ENCODE results near the gene GFER. TPM values are rescaled to one million over a fixed set of nuclear protein-coding genes. Genes with fewer than 3 reads are reported as not detected.
A peak's percentile ranks its signal among the peaks of the same experiment; 100 is the strongest.
"Not testable (repeated sequence)": the region's sequence is repeated elsewhere in the genome, so short reads cannot be mapped to it uniquely, and the experiment has no call there.

The GFER gene
- polyA plus RNA-seq, 1 donor = 20.2 TPM

GRCh38 chr16:1957434-1958142 is 26.4 kb upstream of the GFER start:
- not testable (repeated sequence) for DNase-seq

DNA sequence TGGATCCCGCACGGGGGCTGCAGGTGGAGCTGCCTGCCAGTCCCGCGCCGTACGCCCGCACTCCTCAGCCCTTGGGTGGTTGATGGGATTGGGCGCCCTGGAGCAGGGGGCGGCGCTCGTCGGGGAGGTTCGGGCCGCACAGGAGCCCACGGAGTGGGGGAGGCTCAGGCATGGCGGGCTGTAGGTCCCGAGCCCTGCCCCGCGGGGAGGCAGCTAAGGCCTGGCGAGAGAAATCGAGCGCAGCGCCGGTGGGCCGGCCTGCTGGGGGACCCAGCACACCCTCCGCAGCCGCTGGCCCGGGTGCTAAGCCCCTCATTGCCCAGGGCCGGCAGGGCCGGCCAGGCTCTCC is 25.9 kb upstream of the GFER start:
- not testable (repeated sequence) for DNase-seq

GRCh38 chr16:1958715-1959268 is 25.2 kb upstream of the GFER start:
- no peak for DNase-seq

GRCh38 chr16:1959269-1960039 is 24.5 kb upstream of the GFER start, which contains the start of gene NDUFB10:
TSS of gene NDUFB10 (plus strand) at chr16:1959538. CDS start at chr16:1959625, 87 bp downstream.
- peak; percentile 94 for DNase-seq

DNA sequence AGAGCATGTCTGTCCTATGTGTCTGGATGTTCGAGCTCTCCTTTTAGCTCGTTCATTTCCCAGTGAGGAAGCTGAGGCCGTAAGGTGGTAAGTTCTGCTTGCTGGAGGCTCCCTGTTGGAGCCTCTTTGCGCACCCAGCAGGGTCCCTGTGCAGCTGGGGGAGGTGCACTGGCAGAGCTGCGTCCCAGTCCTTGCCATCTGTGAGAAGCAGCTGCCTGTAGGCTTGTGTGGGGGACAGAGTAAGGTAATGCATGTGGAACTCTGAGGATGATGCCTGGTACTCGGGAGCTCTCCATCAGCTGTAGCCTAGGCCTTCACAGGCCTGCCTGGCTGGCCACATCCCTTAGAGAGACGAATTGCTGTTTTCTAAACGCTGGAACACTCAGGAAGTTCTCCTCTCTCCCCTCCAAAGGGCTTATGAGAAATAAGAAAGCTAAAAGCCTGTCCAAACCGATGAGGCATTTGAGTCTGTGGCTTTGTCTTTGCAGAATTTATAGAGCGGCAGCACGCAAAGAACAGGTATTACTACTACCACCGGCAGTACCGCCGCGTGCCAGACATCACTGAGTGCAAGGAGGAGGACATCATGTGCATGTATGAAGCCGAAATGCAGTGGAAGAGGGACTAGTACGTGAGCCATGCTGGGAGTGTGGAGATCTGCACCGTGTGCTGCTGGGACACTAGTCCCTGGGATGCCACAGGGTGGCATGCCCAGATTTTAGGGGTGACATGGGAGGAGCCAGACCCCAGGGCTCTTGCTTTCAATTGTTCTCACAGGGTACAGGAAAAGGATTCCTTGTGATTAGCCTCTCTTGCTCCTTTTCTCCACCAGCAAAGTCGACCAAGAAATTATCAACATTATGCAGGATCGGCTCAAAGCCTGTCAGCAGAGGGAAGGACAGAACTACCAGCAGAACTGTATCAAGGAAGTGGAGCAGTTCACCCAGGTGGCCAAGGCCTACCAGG is 23.0 kb upstream of the GFER start:
- DNase-seq = no peak

DNA sequence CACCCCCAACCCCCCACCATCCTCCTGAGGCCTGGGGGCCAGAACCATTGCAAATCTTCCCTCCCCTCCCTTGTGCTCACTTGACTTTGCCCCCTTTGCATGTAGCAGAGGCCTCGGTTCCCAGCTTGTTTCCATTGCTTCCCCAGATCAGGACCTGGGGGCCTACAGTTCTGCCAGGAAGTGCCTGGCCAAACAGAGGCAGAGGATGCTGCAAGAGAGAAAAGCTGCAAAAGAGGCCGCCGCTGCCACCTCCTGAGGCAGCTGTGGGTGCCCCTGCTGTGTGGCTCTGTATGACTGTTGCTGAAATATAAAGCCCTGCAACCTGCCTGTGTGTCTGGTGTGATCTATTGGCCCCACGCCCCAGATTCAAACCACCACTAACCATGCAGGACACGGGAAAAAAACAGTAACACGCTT is 22.3 kb upstream of the GFER start:
- DNase-seq = no peak

GRCh38 chr16:1962161-1963153 is 21.5 kb upstream of the GFER start:
- DNase-seq = not testable (repeated sequence)

DNA sequence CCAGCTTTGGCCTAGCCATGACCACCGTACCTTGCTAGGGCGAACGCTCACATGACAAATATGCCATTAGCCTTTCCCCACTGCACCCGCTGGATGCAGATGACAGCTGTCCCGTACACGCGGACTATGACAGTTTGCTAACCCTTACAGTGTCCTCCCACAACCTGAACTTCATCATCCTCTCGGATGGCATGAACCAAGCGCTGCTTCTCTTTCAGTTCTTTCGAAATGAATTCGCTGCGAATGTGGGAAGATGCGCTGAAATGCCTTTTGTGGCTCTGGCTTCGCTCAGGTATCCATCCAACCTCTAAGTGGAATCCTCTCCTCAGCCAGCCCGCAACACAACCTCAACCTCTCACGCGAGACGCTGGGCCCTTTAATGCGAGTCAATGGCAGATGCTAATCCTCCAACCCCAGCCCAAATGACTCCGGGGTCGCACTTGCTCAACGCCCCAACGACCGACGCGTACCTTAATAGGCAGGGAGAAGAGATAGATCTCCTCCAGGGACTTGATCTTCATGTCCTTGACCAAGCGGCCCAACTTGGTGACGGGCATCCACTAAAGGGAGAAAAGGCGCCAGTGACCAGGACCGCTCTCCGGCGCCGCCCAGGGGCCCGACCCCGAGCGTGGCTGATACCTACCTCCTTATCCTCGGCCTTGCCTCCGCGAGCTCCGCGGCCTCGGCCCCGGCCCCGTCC is 20.0 kb upstream of the GFER start:
- peak; percentile 50 for DNase-seq

DNA sequence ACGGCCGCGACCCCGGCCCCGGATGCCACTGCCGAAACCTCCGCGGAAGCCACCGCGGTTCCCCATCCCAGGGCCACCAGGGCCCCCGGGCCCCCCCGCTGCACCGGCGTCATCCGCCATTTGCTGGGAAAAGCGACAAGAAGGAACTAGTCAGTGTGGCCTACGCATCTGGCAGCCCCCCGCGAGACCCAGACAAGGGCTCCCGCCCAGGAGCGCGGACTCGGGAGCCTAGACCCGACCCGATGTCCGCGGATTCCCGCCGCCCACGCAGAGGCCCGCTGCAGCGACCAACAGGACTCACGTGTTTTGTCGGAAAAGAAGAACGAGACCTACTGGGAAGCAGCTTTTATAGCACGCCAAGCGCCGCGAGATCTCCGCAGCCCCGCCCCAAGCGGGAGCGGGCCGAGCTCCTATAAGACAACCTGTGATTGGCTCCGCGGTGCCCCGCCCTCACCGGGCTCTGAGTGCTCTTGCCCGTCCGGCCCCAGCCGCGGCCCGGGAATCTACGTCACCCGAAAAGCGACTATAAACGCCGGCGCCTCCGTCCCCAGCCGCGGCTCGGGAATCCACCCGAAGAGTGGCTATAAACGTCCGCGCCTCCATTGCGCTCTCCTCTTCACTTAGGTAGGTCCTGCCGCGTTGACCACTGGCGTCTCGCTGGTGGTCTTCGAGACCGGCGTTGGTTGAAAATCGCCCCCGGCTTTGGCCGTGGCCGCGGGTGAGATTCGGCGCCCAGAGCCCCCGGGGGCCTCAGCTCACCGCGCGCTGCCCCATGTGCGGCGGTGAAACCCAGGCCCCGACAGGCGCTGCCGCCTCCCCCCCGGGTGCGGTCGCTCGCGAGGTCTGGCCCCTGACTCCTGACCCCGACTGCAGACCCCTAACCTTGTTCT is 19.2 kb upstream of the GFER start, which contains the start of gene RPS2:
Gene RPS2, minus strand, starts transcription at position 321 of the 890 bp plus-strand sequence. Its CDS starts 201 bp downstream, at position 120.
- peak; percentile 99 for DNase-seq

- no peak for DNase-seq
Observed at GRCh38 chr16:1965396-1966001, 18.5 kb upstream of the GFER start.

DNA sequence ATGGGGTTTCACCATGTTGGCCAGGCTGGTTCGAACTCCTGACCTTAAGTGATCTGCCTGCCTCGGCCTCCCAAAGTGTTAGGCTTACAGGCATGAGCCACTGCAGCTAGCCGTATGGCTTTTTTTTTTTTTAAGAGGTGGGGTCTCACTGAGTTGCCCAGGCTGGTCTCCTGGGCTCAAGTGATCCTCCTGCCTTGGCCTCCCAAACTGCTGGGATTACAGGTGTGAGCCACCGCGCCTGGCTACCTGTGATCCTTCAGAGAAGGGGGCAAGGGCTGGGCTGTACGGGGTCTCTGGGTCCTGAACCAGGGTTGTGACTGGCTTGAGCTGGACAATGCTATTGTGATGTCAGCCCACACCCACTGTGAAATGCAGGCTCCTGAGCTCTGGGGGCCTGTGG is 17.5 kb upstream of the GFER start, which contains the start of gene RNF151:
Gene RNF151, plus strand, starts transcription at position 397 of the 400 bp plus-strand sequence. CDS start 26 bp downstream, outside the sequence.
- DNase-seq = no peak

DNA sequence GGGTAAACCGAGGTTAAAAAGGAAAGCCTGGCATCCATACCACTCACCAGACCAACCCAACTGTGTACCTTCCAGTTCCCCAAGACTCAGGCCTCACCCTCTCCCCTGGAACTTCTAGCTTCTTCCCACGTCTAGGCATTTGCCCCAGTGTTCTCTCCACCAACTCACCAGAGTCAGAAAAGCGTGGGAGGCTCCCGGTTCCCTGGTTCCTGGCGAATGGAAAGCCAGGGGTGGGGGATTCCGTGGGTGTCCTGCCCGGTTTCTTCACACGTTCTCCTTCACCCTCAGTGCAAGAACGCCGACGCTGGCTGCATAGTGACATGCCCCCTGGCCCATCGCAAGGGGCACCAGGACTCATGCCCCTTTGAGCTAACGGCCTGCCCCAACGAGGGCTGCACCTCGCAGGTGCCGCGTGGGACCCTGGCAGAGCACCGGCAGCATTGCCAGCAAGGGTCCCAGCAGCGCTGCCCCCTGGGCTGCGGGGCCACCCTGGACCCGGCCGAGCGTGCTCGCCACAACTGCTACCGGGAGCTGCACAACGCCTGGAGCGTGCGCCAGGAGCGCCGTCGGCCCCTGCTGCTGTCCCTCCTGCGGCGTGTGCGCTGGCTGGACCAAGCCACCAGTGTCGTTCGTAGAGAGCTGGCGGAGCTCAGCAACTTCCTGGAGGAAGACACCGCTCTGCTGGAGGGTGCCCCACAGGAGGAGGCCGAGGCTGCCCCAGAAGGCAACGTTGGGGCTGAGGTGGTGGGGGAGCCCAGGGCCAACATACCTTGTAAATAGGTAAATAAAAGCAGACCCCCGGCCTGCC is 15.6 kb upstream of the GFER start:
- DNase-seq = no peak

DNA sequence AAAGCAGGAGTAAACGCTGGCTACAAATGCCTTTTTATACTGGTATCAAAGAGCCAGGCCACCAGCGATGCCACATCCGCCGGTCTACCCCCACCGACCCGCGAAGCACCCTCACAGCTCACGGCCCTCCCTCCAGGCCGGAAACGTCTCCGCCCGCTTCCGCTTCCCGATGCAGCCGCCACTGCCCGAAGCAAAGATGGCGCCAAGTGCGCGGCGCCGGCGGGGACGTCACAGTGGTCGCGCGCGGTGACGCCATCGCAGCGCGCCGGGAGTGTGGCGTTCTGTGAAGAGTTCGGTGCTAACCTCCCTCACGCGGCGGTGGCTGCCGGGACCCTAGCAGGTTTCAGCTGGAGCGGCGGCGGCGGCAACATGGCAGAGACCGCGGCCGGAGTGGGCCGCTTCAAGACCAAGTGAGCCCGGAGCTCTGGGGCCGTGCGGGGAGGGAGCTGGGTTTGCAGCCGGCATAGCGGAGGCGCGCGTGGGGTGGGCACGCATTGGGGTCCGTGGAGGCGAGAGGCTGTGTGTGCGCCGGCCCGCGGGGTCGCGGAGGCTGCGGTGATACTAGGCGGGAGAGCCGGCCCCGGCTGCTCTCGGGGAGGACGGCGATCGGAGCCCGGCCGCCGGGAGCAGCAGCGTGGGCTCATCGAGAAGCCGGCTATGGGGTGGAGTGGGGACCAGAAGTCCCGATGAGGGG is 12.1 kb upstream of the GFER start, which contains the start of gene TBL3:
Gene TBL3, plus strand, starts transcription at position 258 of the 694 bp plus-strand sequence. Its CDS starts 112 bp downstream, at position 370.
- peak; percentile 97 for DNase-seq

DNA sequence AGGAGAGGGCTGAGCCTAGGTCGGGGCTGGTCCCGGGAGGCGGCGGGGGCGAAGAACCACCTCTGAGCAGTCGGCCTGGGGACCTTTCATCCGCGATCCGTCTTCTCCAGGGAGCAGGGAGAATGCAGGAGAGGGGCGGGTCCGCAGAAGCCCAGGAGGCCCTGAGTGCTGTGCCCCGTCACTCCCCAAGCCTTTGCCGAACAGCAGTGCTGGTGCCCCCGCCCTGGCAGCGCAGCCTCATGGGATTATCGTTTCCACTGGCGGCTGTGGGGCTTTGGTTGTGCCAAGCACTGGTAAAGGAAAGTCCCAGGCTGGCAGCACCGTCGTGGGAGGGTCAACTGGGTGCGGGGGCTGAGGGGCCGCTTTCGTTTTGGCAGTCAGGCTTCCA is 11.5 kb upstream of the GFER start:
- no peak for DNase-seq

- DNase-seq = no peak
Observed at GRCh38 chr16:1973461-1974156, 10.4 kb upstream of the GFER start.
